T-helper 17 cell (primary cell): ENCODE data around the gene GTSE1. TPM values are rescaled to one million over a fixed set of nuclear protein-coding genes. Genes with fewer than 3 reads are reported as not detected.

ENCODE experiments used
- ATAC-seq: fragments of 150-1000 bp; cut with Tn5 transposase; 2 replicates; pipeline ENCODE4 v1.10.0; 2021; ENCODE audit warnings: mild to moderate bottlenecking, moderate library complexity
- DNase-seq, 3 donors: peaks; one replicate each; pipeline versions ENCODE4 v3.0.0 to v3.0.0-alpha.2; 2020 to 2021
- H3K9me3 ChIP-seq: one replicate; pipeline ENCODE4 v1.7.0; 2013; ENCODE audit warnings: low read length, mild to moderate bottlenecking; ENCODE audit not compliant: control insufficient read depth, poor library complexity, severe bottlenecking
- H3K27ac Mint-ChIP-seq: one replicate; pipeline ENCODE4 v1.8.0; 2022; ENCODE audit warnings: mild to moderate bottlenecking, moderate library complexity, mixed read lengths
- H3K27me3 Mint-ChIP-seq: one replicate; pipeline ENCODE4 v1.8.0; 2022; ENCODE audit warnings: mixed read lengths
- H3K36me3 Mint-ChIP-seq: one replicate; pipeline ENCODE4 v1.8.0; 2022; ENCODE audit warnings: low read depth, mixed read lengths
- H3K4me1 Mint-ChIP-seq: one replicate; pipeline ENCODE4 v1.8.0; 2022; ENCODE audit warnings: mild to moderate bottlenecking, mixed read lengths
- H3K4me3 Mint-ChIP-seq: one replicate; pipeline ENCODE4 v1.8.0; 2022; ENCODE audit warnings: mild to moderate bottlenecking, moderate library complexity, mixed read lengths
- total RNA-seq, 4 donors: library from RNA in 2 of 4; stranded (reverse) in 2 of 4; gene quantifications; one replicate each; pipeline ENCODE4 v1.2.3 and lab custom pipeline; 2022 to 2026

GTSE1 gene
- total RNA-seq, 2 donors from 2014 or later: 0.25 to 0.57 TPM

- Mint-ChIP-seq H3K27me3 (no peaks in the 10 kb centered on the region), H3K36me3 (no peaks in the 10 kb centered on the region), H3K27ac (peak overlapping the region; percentile 72), H3K4me3 (no peak overlapping the region), H3K4me1 (no peaks in the 10 kb centered on the region)
- DNase-seq: no peak
- H3K9me3 ChIP-seq: no peaks in the 10 kb centered on the region
- ATAC-seq: no peak
These were observed 21.9 kb downstream of the GTSE1 start for GRCh38 chr22:46318576-46318975.

- ATAC-seq (no peak), DNase-seq (no peak)
- no peaks in the 10 kb centered on the region for H3K4me1 Mint-ChIP-seq
- no peak overlapping the region for H3K4me3 Mint-ChIP-seq
- no peaks in the 10 kb centered on the region for H3K27me3 Mint-ChIP-seq
- H3K9me3 ChIP-seq: no peaks in the 10 kb centered on the region
- no peak overlapping the region for H3K27ac Mint-ChIP-seq
- H3K36me3 Mint-ChIP-seq: no peaks in the 10 kb centered on the region
These were observed 22.6 kb downstream of the GTSE1 start for GRCh38 chr22:46319319-46319718.

- H3K9me3 ChIP-seq: no peaks in the 10 kb centered on the region
- Mint-ChIP-seq H3K4me1 (no peaks in the 10 kb centered on the region), H3K4me3 (no peak overlapping the region), H3K36me3 (no peaks in the 10 kb centered on the region), H3K27ac (no peak overlapping the region), H3K27me3 (no peaks in the 10 kb centered on the region)
- ATAC-seq (no peak), DNase-seq (no peak)
These were observed 23.6 kb downstream of the GTSE1 start for GRCh38 chr22:46320166-46320710.

GRCh38 chr22:46320716-46321386 lies 24.2 kb downstream of the GTSE1 start:
- Mint-ChIP-seq H3K27me3 (no peaks in the 10 kb centered on the region), H3K27ac (no peak overlapping the region)

GRCh38 chr22:46322711-46323110 lies 26.0 kb downstream of the GTSE1 start:
- peak overlapping the region; percentile 9 for H3K27ac Mint-ChIP-seq
- DNase-seq: no peak
- H3K27me3 Mint-ChIP-seq: no peaks in the 10 kb centered on the region
- H3K9me3 ChIP-seq: no peaks in the 10 kb centered on the region
- ATAC-seq: no peak
- H3K36me3 Mint-ChIP-seq: no peaks in the 10 kb centered on the region
- no peaks in the 10 kb centered on the region for H3K4me1 Mint-ChIP-seq
- no peak overlapping the region for H3K4me3 Mint-ChIP-seq

More at GRCh38 chr22:46320716-46321386, 24.2 kb downstream of the GTSE1 start:
- no peaks in the 10 kb centered on the region for H3K36me3 Mint-ChIP-seq
- DNase-seq (no peak), ATAC-seq (no peak)
- no peaks in the 10 kb centered on the region for H3K9me3 ChIP-seq
- H3K4me3 Mint-ChIP-seq: no peak overlapping the region
- H3K4me1 Mint-ChIP-seq: no peaks in the 10 kb centered on the region

GRCh38 chr22:46323162-46323561 lies 26.5 kb downstream of the GTSE1 start:
- H3K9me3 ChIP-seq: no peaks in the 10 kb centered on the region
- H3K27me3 Mint-ChIP-seq: no peaks in the 10 kb centered on the region
- ATAC-seq (no peak), DNase-seq (no peak)
- H3K36me3 Mint-ChIP-seq: no peaks in the 10 kb centered on the region
- H3K4me3 Mint-ChIP-seq: no peak overlapping the region
- no peaks in the 10 kb centered on the region for H3K4me1 Mint-ChIP-seq
- H3K27ac Mint-ChIP-seq: peak overlapping the region; percentile 9

GRCh38 chr22:46326066-46326680 lies 29.5 kb downstream of the GTSE1 start:
- H3K4me3 Mint-ChIP-seq: no peak overlapping the region
- no peaks in the 10 kb centered on the region for H3K27me3 Mint-ChIP-seq
- H3K36me3 Mint-ChIP-seq: no peaks in the 10 kb centered on the region
- no peaks in the 10 kb centered on the region for H3K4me1 Mint-ChIP-seq
- no peak for ATAC-seq
- DNase-seq: no peak
- H3K9me3 ChIP-seq: no peaks in the 10 kb centered on the region
- H3K27ac Mint-ChIP-seq: no peak overlapping the region

- Mint-ChIP-seq H3K27me3 (no peaks in the 10 kb centered on the region), H3K27ac (no peak overlapping the region), H3K4me3 (no peak overlapping the region), H3K36me3 (no peaks in the 10 kb centered on the region), H3K4me1 (no peaks in the 10 kb centered on the region)
- ATAC-seq (no peak), DNase-seq (no peak)
- H3K9me3 ChIP-seq: no peaks in the 10 kb centered on the region
These were observed 31.2 kb downstream of the GTSE1 start for GRCh38 chr22:46327691-46328465.

GRCh38 chr22:46328797-46329196 lies 32.1 kb downstream of the GTSE1 start:
- Mint-ChIP-seq H3K4me1 (peaks cover 2% of the 10 kb centered on the region), H3K36me3 (no peaks in the 10 kb centered on the region), H3K4me3 (no peak overlapping the region), H3K27me3 (no peaks in the 10 kb centered on the region), H3K27ac (no peak overlapping the region)
- DNase-seq: no peak
- no peaks in the 10 kb centered on the region for H3K9me3 ChIP-seq
- ATAC-seq: no peak

- ATAC-seq: no peak
- no peak for DNase-seq
- H3K27ac Mint-ChIP-seq: no peak overlapping the region
- H3K36me3 Mint-ChIP-seq: no peaks in the 10 kb centered on the region
- H3K4me3 Mint-ChIP-seq: no peak overlapping the region
- peaks cover 3% of the 10 kb centered on the region for H3K4me1 Mint-ChIP-seq
- no peaks in the 10 kb centered on the region for H3K27me3 Mint-ChIP-seq
- H3K9me3 ChIP-seq: no peaks in the 10 kb centered on the region
These were observed 32.9 kb downstream of the GTSE1 start for GRCh38 chr22:46329616-46330015.

- DNase-seq (no peak), ATAC-seq (no peak)
- H3K4me1 Mint-ChIP-seq: peaks cover 7% of the 10 kb centered on the region
- H3K27me3 Mint-ChIP-seq: no peaks in the 10 kb centered on the region
- no peak overlapping the region for H3K27ac Mint-ChIP-seq
- H3K36me3 Mint-ChIP-seq: no peaks in the 10 kb centered on the region
- no peaks in the 10 kb centered on the region for H3K9me3 ChIP-seq
- H3K4me3 Mint-ChIP-seq: no peak overlapping the region
These were observed 33.8 kb downstream of the GTSE1 start for GRCh38 chr22:46330426-46330825.

- Mint-ChIP-seq H3K4me1 (peaks cover 12% of the 10 kb centered on the region), H3K27me3 (no peaks in the 10 kb centered on the region), H3K27ac (no peak overlapping the region), H3K4me3 (no peak overlapping the region), H3K36me3 (peaks cover 4% of the 10 kb centered on the region)
- no peaks in the 10 kb centered on the region for H3K9me3 ChIP-seq
- no peak for ATAC-seq
- no peak for DNase-seq
These were observed 34.8 kb downstream of the GTSE1 start for GRCh38 chr22:46331496-46331895.
